CD4-positive, alpha-beta T cell treated with Interleukin-17A for 4 hours (primary cell): ENCODE results near the gene ACTR6.
"Not testable (repeated sequence)": the region's sequence is repeated elsewhere in the genome, so short reads cannot be mapped to it uniquely, and the experiment has no call there.

Experiments used
- DNase-seq: peaks from one replicate; pipeline ENCODE4 v3.0.0-alpha.2; 2020; ENCODE audit warnings: mixed read lengths

The ACTR6 gene

DNA sequence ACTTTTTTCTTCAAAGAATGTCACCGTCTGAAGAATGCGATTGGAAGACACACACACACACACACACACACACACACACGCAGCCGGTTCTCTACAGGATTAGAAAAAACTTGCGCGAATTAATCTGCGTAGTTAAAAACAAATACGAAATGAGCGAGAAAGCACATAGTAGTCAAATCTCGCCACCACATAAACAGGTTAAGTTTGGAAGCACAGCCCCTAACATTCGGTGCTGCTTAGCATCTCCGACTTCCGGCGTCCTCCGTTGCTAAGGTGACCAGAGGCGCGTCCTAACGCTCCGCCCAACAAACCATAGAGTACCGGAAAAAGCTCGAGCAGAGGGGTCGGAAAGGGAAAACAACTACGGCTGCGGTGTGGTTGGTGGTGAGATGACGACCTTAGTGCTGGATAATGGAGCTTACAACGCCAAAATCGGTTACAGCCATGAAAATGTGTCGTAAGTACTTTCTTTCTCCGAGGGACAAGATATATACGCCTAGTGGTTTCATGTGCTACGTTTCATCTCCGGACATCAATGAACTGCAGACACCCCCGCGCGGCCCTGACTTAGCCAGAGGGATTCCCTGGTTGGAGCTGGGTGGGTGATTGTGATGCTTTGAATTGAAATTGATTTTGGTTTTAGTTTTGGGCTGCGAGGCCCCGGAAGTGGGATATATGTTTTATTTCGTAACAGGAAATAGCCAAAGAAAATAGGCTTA, at the start of gene ACTR6:
Gene ACTR6, plus strand, starts transcription at position 353 of the 719 bp plus-strand sequence. Its CDS starts 37 bp downstream, at position 390.
- peak; percentile 96 for DNase-seq

DNA sequence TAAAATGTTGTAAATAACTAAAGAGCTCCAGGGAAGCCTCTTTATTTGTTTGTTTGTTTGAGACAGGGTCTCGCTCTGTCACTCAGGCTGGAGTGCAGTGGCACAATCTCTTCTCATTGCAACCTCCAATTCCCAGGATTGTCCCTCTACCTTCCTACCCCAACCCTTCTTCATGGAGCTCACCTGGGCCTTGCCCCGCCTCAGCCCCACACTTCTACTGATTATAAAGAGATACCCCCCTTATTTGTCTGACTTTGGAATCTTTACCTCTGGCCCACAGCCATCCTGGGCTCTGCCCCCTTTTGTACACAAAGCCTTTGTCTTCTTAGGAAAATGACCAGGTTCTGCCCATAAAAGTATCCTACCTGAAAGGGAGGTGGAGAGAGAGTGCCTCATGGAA, 48.8 kb upstream of the ACTR6 start:
- no peak for DNase-seq

DNA sequence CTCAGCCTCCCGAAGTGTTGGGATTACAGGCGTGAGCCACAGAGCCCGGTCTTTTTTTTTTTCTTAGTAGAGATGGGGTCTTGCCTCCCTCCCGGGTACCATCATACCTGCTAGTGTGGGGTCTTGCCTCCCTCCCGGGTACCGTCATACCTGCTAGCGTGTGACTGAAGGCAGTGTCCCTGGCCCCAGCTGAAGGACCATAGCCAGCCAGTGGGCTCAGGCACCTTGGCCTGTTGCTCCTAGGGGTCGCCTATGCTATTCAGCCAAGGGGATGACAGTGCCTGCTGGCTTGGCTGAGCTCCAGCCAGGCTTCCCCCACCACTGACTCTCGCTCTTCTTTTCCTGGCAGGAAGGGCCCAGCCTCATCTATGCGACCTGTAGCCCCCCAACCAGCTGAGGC, 47.5 kb upstream of the ACTR6 start:
- DNase-seq, result no peak

DNA sequence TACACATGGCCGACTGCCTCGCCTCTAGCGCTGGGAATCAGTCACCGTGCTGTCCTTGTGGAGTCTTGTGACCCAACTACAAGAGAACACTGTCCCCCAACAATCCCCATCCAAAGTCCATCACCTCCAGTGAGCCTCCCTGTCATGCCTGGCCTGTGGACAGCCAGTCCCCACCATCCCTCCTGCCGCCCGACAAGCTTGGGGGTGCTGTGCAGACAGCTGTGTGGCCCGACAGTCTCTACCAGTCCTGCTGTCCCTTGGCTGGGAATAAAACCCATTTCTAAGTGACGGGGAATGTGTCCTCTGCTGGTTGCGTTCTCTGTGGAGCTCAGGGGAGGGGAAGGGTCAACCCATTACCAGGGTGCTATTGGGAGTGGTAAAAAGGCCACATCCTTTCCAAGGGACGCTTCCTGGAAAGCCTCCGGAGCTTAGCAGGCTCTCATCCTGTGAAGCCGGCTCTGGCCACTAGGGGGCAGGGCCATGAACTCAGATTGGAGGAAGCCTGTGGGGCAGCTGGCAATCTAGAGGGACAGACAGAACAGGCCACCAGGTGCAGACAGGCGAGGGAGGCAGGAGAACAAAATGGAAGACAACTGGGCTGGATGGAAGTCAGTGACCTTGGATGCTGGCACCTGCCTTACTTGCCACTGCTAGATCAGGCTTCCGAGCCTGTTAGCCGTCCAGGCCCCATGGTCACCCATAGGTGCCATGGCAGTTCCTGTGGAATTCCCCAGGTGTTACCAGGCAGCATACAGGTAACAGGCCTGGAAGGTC, 46.0 kb upstream of the ACTR6 start:
- DNase-seq, result peak; percentile 81

DNA sequence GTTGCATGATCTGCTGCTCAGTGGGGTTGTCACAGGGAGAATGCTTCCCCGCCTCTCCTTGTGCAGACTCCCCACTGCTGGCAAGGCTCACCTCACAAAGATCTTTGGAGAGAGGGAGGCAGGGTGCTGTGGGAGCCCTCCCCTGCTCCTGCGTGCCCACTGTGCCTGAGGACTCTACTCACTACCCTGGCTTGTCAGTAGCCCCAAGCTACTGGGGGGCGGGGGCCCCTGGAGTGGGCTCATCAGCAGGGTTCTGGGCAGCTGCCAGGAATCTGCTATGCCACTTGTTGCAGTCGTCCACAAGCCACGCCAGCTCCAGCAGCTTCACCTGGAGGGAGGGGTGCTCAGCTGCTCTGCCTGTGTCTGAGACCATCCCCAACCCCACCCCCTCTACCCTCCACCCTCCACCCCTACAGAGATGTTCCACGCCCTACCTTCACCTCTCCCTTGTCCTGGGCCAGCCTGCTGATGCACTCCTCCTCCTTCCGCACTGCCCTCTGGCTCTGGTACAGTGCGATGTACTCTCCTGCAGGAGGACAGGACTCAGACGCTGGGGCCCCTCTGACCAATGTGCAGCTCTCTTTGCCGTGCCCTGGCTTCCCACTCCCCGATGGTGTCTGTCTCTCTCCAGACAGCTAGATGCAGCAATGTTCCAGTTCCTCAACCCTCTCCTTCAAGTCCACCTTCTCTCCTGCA, 43.7 kb upstream of the ACTR6 start:
- DNase-seq, result no peak

DNA sequence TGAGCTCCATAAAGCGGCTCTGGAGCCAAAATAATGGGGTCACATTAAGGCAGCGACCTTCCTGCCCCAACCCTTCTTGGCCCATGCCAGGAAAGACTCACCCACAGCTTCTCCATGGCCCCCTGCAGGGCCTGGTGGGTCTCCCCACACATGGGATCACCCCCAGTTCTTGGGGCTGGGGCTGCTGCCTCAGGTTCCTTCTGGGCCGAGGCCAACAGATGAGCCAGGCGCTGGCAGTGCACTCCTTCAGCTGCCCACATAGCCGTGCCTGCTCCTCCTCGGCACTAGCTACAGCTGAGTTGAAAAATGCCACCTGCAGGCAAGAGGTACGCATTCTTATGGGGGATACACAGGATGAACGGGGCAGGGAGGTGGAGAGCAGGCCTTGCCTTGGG, 43.2 kb upstream of the ACTR6 start:
- DNase-seq, result no peak

DNA sequence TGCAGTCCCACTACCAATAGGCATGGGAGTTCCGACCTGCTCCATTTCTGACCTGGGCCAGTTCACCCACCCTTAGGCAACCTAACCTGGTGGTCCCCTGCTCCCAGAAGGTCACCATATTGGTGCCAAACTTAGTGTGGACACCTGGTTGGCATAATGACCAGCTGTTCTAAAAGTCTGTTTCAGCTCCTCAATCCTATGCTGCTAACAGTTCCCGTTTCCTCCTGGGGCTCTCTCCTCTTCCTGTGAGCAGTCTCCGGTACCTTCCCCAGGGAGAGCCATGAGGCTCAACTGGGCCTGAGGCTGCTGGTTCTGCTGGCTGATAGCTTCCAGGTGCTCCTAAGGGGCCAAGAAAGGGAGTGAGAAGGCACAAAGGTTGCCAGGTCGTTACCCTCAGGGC, 42.1 kb upstream of the ACTR6 start:
- DNase-seq, result no peak

DNA sequence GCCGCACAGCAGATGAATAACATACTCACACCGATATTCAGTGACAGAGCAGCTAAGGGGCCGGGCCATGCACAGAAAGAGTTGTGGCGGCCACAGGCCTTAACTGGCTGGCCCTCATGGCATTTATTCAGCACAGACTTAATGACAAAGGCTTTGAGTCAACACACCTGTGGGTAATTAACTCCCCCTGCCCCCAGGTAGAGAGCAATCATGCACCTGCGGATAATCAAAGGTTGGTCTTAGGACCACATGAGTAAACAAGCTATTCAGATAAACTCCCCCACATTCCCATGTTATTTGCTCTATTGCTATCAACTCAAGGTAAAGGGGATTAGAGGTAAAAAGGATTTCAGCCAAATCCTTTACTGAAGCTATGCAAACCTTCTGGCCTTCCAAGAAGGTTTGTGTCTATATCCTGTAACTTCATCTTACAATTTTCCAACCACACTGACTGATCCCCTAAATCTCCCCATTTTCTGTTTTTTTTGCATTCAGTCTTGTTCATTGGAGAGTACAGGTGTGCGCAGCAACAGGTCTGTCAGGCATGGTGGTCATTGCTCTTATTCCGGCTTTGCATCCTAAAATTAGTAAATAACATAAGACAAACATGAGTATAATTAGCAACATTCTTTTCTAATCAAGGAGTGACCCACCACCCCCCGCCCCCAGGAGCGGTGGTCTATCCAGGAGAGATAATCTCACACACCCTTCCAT, 41.1 kb upstream of the ACTR6 start:
- no peak for DNase-seq

DNA sequence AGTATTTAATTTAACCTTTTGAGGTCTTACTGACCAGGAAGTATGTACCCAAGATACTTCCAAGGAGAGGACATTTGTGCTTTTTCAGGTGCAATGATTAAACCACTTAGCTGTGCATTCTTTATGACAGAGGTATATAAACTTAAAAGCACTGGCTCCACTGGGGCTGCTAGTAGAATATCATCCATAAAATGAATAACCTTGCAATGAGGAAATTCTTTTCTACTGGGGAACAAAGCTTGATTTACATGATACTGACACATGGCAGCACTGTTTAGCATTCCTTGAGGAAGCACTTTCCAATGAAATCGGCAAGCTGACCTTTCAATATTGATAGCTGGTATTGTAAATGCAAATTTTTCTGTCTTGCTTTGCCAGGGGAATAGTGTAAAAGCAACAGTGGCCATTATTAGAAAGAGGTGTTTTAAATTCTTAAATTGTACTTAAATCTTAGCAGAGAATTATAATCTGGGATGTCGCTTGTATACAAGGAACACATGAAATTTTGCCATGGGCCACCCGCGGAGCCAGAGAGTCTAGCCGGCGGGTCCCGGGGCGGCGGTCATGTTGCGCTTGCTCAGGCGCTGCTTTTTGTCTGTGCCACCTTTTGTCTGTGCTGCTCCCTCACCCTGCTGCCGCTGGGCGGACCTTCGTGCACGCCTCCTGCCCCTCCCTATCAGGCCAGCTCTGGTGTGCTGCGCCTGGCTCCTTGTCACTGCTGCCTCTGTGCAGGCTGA, 37.0 kb upstream of the ACTR6 start:
- DNase-seq, result peak; percentile 78

DNA sequence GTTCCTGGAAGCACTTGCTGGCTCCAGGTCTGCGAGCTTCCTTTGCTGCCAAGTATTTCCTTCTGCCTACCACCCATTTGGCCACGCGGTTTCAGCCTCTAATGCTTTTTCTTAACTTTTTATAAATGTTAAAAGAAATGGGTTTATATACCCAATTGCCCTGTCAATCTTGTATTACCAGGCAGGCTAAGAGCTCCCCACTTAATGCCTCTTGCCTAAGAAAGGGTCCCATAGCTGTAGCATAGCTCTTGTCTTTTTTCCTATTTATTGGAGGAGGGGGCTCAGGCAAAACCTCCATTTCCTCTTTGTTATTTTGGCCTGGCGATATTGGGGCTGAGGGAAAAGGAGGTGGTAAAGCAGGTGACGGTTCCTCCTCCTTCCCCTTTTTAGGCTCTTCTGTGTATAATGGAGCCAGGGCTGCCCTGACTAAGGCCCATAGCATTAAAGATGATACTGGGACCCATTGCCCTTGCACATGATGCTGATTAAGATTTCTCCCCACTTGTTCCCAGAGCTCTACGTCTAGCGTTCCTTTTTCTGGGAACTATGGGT, 36.4 kb upstream of the ACTR6 start:
- no peak for DNase-seq

DNA sequence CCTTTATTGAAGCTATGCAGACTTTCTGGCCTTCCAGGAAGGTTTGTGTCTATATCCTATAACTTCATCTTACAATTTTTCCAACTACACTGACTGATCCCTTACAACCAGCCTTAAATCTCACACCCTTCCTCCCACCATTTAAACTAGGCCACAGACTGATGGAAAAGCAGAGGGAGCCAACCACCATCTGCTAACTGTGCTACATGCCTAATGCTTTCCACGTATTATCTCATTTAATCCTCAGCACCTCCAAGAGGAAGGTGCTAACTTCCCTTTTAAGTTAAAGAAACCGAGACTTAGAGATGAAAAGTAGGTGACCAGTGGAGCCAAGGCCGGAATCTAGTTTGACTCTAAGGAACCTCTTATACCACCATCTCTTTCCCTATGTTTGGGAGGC, 35.3 kb upstream of the ACTR6 start:
- no peak for DNase-seq

DNA sequence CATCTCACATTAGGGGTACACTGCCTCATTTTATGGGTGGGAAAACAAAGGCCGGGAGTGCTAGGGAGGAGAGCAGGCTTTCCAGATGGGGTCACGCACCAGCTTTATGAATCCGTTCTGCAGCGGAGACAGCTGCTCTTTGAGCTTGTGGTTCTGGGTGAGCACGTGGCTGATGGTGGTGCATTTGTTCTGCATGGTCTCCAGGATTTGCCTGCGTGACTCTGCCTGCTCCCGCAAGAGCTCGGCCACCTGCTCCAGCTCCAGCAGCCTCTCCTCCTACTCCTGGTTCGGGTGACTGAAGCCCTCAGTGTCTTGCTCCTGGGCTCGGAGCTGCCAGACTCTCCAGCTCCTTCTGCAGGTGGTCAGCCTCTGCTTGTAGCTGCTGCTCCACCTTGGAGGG, 34.4 kb upstream of the ACTR6 start:
- no peak for DNase-seq

DNA sequence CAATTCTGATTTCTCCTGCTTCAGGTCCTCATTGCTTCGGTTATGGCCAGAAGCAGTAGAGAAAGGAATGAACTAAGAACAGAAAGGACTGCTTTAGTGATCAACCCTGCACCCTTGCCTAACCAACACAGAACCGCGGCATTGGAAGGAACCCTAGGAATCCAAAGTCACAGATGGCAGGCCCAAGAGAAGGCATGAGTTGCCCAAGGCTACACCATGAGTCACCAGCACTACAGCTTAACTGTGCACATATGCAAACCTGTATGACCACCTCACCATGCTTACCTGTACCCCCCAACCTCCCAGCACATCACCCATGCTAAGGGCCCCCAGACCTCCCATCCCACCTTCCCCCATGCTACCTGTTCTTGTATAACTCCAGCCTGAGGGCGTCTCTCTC, 32.1 kb upstream of the ACTR6 start:
- DNase-seq, result no peak

DNA sequence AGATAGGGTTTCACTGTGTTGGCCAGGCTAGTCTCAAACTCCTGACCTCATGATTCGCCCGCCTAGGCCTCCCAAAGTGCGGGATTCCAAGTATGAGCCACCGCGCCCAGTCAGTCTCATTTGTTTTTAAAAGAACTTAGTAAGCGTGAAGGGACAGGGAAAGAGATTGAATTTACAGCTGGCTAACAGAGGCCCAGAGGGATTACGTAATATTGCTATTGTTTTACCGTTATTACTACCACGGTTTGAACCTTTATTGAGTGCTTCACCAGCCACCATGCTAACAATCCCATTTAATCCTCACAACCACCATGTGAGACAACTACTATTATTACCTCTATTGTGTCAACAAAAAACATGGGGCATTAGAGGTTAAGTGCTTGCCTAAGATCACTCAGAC, 31.3 kb upstream of the ACTR6 start:
- DNase-seq, result no peak

DNA sequence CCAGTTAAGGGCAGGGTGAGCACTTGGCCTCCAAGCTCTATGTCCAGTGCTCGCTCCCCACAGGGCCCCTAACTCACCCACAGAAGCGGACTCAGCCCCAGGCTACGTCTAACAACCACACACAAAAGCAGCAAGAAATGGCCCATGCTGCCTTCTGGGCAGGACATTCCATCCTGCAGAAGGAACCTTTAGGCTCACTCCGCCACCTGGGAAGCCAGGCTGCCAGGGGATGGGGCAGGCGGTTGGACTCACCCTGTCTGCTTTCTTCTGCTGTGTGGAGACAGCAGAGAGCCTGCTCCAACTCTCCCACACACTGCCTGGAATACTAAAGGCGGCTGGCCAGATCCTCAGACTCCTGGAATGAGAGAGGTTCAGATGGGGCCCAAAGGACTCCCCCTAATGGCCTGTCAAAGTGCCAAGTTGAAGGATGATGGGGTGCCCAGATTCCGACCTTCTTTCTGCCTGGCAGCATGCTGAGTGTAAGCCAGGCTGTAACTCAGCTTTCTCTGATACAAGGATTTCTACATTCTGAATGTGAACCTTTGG, 30.2 kb upstream of the ACTR6 start:
- DNase-seq, result no peak

DNA sequence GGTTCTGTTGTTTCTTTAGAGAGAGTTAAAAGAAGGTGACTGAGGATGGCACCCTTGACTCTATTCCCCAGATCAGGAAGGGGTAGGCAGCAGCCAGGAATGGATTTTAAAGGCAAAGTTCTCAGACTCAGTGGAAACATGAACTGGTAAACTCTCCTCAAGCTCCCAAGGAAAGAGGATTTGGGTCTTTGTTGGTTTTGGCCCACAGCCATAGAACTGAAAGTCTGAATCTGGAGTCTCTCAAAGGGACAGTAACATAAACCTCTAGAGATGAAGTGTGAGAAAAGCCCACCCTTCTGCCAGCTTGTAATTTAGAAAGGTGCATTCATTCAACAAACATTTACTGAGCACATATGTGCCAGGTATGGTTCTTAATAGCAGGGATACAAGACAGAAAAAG, 29.4 kb upstream of the ACTR6 start:
- no peak for DNase-seq

DNA sequence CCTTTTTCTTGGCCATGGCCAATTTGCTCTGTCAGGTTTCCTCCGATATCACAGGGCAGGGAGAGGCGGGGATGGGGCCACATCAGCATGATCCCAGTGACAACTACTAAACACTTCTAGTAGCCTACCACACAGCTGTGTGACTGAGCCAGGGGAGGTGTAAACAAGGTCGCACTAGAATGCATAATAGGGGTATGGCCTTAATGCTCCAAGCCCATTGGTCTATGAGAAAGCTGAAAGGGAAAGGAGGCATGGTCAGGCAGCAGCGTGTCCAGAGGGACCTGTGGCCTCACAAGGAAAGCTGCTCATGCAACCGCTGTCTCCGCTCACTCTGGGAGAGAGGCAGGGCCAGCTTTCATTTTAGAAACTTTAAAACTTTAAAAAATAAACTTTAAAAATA, 27.5 kb upstream of the ACTR6 start:
- DNase-seq, result no peak

DNA sequence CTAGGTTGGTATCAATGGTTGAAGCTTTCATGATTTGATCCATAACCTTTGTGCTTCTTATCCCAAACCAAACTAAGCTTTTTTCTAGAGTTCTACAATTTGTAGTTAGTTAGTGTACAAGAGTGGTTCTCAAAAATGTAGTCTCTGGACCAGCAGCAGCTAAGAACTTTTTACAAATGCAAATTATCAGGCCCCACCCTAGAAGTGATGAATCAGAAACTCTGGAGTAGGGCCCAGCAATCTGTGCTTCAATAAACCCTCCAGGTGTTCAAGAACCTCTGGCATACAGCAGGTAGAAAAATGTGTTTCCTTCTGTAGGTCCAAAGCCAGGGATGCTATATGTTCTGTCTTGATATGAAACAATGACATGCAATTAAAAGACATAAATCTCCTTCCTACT, 26.1 kb upstream of the ACTR6 start:
- no peak for DNase-seq

DNA sequence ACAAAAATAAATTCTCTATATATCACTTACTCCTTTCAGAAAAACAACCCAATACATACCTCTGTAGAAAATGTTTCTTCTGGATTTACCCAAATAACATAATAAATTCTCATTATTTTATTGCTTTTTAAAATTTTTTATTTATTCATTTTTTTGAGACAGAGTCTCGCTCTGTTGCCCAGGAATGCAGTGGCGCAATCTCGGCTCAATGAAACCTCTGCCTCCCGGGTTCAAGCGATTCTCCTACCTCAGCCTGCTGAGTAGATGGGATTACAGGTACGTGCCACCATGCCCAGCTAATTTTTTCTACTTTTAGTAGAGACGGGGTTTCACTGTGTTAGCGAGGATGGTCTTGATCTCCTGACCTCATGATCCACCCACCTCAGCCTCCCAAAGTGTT, 24.1 kb upstream of the ACTR6 start:
- not testable (repeated sequence) for DNase-seq

DNA sequence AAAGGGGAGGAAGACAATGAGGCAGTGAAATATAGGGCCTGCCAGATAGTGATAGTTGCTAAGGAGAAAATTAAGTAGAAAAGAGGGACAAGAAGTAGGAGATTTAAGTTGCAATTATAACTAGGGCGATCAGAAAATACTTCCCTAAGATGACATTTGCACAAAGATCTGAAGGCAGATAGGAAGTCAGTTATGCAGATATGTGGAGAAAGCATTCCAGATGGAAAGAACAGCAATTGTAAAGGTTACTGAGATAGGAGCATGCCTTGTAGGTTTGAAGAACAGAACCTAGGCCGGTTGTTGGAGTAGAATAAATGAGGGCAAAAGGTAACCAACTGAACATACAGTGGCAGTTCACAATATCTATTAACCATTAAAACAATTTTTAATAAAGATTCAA, 21.4 kb upstream of the ACTR6 start:
- DNase-seq, result no peak

DNA sequence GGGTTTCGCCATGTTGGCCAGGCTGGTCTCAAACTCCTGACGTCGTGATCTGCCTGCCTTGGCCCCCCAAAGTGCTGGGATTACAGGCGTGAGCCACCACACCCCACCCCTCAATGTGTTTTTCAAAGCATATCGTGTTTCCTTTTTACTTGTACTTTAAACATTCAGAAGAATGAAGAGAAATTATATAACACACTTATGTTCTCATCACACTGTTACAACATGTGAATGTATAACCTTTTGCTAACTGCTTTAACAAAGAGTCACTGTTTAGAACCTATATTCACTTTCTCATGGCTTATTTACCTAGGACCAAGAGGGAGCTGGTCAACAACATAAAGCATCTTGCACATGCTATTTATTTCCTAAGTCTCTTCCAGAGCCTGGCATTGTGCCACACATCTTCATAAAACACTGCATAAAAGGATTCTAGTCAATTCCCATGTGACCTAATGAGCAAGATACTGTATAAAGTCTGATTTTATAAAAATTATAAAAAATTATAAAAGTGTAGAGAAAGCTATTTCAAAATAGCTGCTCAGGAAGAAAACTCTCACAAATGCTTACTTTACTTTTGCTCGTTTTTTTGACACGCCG, 16.0 kb upstream of the ACTR6 start:
- no peak for DNase-seq
